ENCODE results near the gene SEC14L2.

- TF ChIP-seq CTCF (IDR thresholded peaks at IDR 0.05): no peak
- no peak for TF ChIP-seq EZH2 (IDR thresholded peaks at IDR 0.05; ENCODE audit: borderline replicate concordance, insufficient read depth, low read depth, low read length, poor library complexity, severe bottlenecking)
These were observed 15.0 kb downstream of the SEC14L2 start for GRCh38 chr22:30411780-30412179.
